Urothelium cell line (cell line): ENCODE data around the gene PIGL.
"Not testable (repeated sequence)": the region's sequence is repeated elsewhere in the genome, so short reads cannot be mapped to it uniquely, and the experiment has no call there.

Experiments
- DNase-seq: peaks from one replicate; pipeline ENCODE4 v3.0.0; 2011; ENCODE audit warnings: low spot score, mixed read lengths
- FAIRE-seq: peaks from 2 replicates; lab custom pipeline; 2011; peaks lifted over from hg19 to GRCh38; lab: Jason Lieb, UNC

PIGL gene

DNA sequence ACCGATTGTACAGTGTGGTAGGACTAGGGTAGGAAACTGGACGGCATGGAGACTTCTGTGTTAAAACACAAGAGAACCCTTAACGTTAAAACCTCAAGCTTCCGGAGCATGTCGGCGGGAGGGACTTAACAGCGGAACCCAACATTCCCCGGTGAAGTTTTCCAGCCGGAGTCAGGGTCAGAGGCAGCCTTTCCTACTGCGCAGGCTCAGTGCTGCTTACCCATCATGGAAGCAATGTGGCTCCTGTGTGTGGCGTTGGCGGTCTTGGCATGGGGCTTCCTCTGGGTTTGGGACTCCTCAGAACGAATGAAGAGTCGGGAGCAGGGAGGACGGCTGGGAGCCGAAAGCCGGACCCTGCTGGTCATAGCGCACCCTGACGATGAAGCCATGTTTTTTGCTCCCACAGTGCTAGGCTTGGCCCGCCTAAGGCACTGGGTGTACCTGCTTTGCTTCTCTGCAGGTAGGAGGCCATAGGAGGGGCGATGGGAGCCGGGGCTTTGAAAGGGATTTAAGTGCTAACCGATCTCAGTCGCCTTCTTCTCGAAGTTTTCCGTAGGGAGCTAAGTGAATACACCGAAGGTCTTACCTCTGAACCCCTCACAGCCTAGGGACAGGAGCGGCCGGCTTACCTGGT, at the start of gene PIGL:
Gene PIGL, plus strand, starts transcription at position 209 of the 634 bp plus-strand sequence. Its CDS starts 17 bp downstream, at position 226.
- DNase-seq = peak; percentile 80
- FAIRE-seq = no peak

- no peak for FAIRE-seq
- no peak for DNase-seq
Observed at GRCh38 chr17:16171613-16172012, 45.4 kb upstream of the PIGL start.

DNA sequence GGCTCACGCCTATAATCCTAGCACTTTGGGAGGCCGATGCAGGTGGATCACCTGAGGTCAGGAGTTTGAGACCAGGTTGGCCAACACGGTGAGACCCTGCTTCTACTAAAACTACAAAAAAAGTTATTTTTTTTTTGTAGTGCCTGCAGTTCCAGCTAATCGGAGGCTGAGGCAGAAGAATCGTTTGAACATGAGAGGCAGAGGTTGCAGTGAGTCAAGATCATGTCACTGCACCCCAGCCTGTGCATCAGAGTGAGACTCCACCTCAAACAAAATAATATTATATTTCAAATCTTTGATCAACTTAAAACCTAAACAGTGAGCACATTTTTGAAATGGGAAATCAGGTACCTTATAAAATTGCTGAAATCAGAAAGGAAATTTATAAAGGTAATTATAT, 38.2 kb upstream of the PIGL start:
- DNase-seq = no peak
- FAIRE-seq = no peak

DNA sequence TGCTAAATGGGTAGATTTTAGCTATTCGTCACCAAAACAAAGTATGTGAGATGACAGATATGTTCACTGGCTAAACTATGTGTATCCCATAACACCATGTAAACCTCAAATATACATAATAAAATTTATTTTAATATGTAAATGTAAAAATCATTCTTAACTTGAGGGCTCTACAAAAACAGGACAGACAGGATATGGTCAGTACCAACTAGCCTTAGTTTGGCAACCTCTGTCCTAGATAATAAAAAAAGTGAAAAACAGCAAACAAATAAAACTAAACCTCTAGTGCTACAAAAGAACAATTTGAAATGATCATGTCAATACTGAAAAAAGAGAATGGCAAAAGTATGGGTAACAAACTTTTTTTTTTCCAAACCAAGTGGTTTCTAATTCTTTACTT, 35.4 kb upstream of the PIGL start:
- DNase-seq (no peak), FAIRE-seq (no peak)

GRCh38 chr17:16187642-16188041, 29.4 kb upstream of the PIGL start:
- no peak for FAIRE-seq

GRCh38 chr17:16189791-16190348, 27.1 kb upstream of the PIGL start:
- DNase-seq (no peak), FAIRE-seq (no peak)

More at GRCh38 chr17:16187642-16188041, 29.4 kb upstream of the PIGL start:
- no peak for DNase-seq

GRCh38 chr17:16190703-16191360, 26.2 kb upstream of the PIGL start:
- DNase-seq = no peak

DNA sequence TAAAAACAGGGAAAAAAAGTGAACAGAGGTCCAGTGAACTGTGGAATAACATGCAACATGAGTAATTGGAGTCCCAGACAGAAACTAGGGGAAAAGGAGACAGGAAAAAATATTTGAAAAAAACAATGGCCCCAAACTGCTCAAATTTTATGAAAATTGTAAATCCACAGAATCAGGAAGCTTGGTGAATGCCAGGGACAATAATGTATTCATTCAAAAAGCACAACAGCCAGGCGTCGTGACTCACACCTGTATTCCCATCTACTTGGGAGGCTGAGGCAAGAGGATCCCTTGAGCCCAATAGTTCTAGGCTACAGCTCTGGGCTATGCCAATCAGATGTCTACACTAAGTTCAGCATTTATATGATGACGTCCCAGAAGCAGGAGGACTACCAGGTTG, 25.4 kb upstream of the PIGL start:
- DNase-seq (no peak), FAIRE-seq (no peak)

More at GRCh38 chr17:16190703-16191360, 26.2 kb upstream of the PIGL start:
- FAIRE-seq = no peak

GRCh38 chr17:16194307-16194835, 22.6 kb upstream of the PIGL start:
- DNase-seq, FAIRE-seq: not testable (repeated sequence)

- no peak for FAIRE-seq
- DNase-seq = no peak
Observed at GRCh38 chr17:16197276-16197675, 19.7 kb upstream of the PIGL start.

GRCh38 chr17:16199093-16199492, 17.9 kb upstream of the PIGL start:
- no peak for FAIRE-seq
- DNase-seq = no peak

GRCh38 chr17:16201693-16202131, 15.3 kb upstream of the PIGL start:
- DNase-seq = not testable (repeated sequence)

DNA sequence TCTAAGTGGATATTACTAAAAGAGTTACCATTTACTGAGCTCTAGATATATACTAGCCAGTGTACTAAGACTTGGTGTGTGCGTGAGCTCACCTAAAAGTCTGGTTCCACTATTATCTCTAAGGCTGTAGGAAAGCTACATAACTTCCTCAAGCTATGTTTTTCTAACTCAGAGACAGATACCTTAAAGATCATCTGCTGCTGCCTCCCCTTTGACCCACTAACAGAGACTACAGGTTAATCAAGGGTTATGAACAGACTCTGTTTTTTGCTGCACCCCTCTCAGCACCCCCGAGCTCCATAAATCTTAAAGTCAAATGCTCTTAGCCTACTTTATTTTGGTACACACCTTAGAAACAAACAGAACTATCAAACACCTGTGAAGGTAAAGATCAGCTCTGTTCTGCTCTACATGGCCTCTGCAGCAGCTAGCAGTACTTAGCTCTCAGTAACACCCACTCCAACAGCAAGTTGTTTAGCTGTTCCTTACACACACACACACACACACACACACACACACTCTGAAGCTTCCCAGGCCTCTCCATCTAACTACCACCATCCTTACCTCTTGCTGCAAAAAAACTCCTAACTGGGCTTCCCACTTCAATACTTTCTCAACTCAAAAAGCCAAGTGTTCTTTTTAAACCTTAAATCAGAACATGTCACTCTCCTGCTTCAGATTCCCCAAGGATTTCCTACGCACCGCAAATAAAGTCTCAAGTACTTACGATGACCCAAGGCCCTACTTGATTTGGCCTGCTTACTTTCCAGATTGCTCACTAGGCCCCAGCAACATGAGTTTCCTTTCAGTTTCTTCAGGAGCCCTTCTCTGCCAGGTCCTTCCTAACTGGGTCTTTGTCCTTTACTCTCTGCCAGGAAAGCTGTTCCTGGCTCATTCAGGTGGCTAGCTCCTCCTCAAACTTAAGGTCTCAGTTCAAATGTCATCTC, 14.2 kb upstream of the PIGL start:
- not testable (repeated sequence) for FAIRE-seq, DNase-seq

More at GRCh38 chr17:16201693-16202131, 15.3 kb upstream of the PIGL start:
- not testable (repeated sequence) for FAIRE-seq

GRCh38 chr17:16204763-16205162, 12.2 kb upstream of the PIGL start:
- DNase-seq, FAIRE-seq: not testable (repeated sequence)

GRCh38 chr17:16211590-16211989, 5.4 kb upstream of the PIGL start:
- no peak for DNase-seq
- FAIRE-seq = no peak

DNA sequence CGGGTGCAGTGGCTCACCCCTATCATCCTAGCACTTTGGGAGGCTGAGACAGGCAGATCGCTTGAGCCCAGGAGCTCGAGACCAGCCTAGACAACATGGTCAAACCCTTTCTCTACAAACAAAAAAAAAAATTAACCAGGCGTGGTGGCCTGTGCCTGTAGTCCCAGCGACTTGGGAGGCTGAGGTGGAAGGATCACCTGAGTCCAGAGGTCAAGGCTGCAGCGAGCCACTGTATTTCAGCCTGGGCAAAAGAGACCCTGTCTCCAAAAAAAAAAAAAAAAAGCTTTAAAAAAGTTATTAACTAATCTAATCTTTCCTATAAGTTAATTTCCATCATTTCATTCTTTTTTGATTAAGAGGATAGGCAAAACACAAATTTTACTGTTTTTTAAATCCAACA, 4.2 kb upstream of the PIGL start:
- no peak for FAIRE-seq

GRCh38 chr17:16214190-16215001, 2.6 kb upstream of the PIGL start:
- no peak for DNase-seq
- no peak for FAIRE-seq

More for the DNA sequence above, 4.2 kb upstream of the PIGL start:
- DNase-seq = no peak

- DNase-seq (peak; percentile 30), FAIRE-seq (no peak)
Observed at GRCh38 chr17:16215002-16215272, 2.1 kb upstream of the PIGL start.

GRCh38 chr17:16215273-16215964, 1.6 kb upstream of the PIGL start, which contains the start of gene NCOR1:
Gene NCOR1, minus strand, starts transcription at chr17:16215534. Its CDS starts 20,965 bp downstream, at chr17:16194569.
- FAIRE-seq (no peak), DNase-seq (peak; percentile 86)
